Stimulated activated CD8-positive, alpha-beta memory T cell treated with anti-CD3 and anti-CD28 coated beads, Interleukin-2, amount 100 ng/mL, for 1 hour (primary cell): Measurements from ENCODE around the gene MSX1.

Experiments
- DNase-seq, 2 donors: peaks; one replicate each; pipeline ENCODE4 v3.0.0-alpha.2; 2020; ENCODE audit warnings: low read depth in 2 of 2

Gene MSX1

DNA sequence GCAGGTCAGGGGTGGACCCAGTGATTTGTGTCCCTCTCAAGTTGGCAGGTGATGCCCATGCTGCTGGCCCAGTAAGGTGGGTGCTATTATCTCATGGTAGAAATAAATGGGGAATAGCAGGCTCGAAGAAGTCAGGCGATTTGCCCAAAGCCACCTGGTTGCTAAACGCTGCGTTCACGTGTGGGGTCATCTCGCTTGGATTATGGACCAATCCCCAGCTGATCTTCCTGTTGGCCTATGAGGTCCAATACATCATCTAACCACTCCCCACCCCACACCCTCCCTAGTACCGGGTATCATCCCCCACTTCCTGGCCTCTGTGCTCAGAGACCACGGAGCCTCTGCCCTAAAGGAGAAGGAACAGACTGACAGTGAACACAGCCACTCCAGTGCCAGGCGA is 18.3 kb upstream of the MSX1 start:
- no peak for DNase-seq

DNA sequence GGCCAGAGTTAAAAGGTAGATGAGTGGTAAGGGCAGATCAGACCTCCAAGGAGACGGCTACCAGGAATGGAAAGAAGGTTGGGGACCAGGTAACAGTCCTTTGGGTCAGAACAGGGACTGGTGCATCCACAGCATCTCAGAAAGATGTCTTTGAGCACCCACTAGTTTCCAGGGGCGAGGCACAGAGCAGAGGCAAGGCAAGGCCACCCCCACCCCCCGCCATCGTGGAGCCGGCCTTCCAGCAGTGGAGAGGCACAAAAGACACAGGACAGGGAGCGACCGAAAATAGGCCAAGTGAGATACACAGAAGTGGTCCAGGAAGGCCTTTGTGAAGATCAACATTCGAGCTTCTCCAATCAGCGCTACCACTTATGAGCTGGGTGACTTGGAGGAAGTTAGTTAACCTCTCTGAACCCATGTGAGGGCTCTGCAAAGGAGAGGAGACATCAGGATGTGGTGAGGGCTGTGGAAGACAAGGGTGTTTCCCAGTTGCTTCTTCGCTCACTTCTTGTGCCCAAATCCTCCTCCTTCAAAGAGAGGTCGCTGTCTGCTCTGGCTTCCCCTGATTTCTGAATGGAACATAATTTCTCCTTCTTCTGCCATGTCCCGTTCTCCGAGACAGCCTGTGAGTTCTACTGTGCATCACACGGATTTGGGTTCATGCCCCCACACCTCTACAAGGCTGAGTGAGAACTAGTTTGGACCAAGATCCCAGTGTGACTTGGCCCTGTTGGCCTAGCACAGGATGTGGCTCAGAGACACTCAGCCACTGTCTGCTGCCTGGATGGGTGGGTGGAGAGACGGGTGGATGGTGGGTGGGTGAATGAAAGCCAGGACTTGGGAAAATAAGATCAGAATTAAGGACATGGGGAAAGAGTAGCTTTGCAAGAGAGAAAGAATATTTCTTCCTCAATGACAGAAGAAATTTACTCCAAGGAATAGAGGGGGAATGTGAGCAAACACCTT is 16.7 kb upstream of the MSX1 start:
- DNase-seq, result no peak

DNA sequence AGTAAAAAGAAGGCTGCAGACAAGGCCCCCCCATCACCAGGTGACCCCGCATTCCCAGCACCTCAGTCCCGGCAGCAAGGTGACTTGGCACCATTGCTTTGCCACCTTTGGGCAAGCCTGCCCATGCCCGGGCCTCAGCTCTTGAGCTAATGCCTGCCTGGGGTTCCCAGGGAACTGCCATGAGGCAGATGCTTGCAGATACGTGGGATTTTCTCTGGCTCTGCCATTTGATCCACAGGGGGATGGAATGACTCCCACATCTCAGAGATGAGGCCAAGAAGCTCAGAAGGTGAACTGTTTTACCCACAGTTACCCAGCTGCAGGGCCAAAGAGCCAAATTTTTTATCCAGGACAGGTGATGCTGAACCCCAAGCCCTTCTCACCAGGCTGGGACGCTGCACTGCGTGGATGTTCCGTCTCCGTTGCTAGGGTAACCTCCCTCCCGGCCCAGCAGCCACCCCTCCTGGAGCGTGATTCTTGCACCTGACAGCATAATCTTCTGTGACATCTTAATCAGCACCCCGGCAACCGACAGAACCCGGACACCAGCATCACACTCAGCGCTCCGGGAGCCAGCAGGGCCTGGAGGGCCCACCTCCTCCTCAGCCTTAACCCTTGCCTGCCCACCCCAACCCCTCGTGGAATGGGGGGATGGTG is 15.7 kb upstream of the MSX1 start:
- DNase-seq, result no peak

DNA sequence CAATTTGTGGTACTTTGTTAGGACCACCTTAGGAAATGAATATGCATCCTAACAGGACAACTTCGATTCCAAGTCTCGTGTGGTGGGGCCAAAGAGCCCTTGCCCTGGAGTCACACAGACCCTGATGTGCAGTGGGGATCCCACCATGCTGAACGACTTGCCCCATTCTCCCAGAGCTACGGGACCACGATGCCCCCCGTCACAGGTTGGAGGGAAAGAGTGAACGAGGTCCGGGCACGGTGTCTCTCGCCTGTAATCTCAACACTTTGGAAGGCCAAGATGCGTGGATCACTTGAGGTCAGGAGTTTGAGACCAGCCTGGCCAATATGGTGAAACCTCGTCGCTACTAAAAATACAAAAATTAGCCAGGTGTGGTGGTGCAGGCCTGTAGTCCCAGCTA is 14.4 kb upstream of the MSX1 start:
- no peak for DNase-seq

DNA sequence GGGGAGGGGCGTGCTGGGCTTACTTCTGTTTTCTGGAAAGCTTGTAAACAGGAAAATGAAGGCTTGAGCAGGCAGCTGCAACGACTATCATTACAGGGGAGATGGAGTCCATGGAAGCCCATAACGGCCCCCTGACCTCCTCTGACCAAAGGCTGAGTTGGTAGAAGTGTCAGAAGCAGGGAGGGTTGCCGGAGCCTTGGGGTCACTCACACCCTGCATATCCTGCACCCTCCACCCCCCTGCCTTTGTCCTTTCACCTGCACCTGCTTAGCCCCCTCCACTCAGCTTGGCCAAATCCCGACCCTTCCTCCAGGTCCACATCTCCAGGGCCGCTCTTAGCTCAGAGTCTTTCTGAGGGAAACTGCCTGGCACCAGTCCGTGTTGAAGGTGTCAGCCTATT is 12.5 kb upstream of the MSX1 start:
- no peak for DNase-seq

DNA sequence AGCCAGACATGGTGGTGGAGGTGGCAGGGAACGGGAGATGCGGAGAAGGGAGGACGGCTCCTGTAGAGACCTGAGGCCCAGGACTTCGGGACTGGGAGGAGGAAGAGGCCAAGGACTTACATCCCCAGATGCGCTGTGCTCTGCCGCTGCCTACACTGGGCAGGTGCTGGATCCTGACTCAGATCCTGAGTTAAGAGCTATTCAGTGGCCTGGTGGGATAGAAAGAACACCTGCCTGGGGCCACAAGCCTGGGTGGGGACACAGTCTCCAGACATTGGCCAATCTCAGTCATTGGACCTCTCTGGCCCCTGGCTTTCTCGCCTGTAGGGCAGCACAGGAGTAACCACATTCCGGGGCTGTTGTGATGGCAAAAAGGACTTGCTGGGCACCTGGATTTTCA is 10.9 kb upstream of the MSX1 start:
- DNase-seq, result no peak

DNA sequence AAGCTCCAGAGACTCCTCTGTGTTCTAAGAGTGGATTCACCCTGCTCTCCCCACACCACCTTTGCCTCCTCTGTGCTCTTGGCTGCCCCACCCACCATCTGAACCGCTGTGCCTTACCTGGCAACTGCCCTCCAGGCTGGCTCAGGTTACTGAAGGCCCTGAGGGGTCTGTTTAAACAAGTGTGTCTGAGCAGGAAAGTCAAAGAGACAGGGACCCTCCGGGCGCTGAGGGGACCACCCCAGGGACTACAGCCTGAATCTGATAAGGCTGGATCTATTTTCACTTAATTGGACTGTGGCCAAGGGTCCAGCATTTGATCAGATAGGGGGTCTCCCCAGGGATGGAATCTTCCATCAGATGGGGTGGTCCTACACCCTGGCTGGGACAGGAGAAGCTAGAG is 10.4 kb upstream of the MSX1 start:
- no peak for DNase-seq

DNA sequence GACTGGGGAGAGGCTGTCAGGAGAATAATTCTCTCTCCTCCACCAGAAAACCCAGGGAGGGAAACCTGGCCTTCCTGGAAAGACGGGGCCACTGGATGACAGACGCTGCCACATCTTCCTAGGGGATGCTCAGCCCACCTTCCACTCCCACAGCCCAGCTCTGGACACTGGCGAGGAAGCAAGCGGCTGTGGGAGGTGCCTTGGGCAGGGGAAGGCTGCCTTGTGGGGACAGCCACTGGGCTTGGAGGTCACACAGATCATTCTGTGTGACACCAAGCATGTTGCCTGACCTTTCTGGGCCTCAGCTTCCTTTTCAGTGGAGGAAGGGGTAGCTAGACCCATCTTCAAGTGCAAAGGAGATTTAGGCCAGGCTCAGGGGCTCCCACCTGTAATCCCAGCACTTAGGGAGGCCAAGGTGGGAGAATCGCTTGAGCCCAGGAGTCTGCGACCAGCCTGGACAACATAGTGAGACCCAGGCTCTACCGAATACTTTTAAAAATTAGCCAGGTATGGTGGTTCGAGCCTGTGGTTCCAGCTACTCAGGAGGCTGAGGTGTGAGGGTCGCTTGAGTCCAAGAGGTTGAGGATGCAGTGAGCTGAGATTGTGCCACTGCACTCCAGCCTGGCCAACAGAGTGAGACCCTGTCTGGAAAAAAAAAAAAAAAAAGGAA is 9.8 kb upstream of the MSX1 start:
- no peak for DNase-seq

DNA sequence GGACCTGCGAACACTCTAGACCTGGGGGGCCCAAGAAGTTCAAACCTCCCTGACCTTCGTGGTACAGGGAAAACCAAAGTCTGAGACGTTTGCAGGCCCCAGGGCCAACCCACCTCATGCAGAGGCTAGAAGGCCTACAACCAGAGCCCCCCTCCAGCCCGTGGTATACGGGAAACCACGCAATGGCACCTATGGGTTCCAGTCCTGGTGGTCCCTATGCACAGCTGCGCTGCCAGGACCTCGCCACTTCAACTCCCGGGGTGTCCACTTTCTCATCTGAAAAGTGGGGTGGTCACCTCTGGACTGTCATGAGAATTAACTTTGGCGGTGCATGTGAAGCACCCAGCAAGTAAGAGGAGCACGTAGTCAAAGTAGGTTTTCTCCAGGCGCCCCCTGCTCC is 8.4 kb upstream of the MSX1 start:
- no peak for DNase-seq

DNA sequence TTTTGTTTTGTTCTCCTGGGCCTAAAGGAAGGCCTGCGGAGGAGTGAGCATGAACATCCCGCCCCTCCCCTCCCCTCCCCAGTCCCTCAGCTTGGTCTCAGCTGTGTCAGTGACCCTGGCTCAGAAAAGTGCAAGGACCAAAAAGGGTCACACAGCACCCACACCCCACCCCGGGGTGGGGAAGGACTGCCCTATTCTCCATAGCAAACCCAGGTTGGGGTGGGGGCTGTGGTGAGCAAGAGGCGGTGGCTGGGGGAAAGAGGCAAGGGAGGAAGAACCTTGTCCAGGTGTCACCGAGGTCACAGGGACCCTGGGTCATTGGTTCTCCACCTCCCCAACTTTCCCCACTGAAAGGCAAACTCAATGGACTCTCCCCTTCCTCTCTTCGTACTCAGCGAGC is 7.6 kb upstream of the MSX1 start:
- DNase-seq, result no peak

DNA sequence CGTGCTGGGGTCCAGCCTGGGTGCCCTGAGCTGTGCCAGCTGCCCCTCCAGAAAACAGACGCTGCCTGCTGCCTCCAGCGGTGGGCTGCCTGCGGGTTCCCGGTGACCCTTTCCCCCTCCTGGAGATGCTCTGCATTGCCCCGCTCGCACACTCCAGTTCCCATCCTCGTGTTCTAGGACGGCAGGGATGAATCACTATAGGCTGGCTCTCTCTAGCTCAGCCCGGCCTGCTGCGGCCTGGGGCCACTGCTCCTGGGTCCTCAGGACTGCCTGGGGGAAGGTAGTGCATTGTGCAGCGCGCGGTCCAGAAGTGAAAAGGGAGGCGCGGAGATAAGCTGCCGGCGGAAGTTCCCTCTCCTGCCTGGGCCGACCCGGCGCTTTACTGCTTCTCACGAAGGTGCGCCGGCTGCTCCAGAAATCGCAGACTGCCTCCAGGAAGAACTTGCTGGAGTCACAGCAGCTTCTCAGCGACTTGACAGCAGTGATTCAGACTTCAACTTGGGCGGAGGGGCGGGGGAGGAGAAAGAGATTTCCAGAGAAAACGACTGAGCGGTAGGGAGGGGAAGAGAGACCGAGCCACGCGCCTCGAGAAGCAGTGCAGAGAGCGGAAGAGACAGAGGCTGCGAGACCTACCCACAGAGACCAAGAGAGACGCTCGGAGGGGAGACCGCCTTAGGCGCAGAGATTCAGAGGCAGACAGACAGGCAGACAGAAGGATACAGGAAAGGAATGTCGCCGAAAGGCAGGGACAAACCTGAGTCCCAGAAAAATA is 6.7 kb upstream of the MSX1 start:
- DNase-seq, result no peak

DNA sequence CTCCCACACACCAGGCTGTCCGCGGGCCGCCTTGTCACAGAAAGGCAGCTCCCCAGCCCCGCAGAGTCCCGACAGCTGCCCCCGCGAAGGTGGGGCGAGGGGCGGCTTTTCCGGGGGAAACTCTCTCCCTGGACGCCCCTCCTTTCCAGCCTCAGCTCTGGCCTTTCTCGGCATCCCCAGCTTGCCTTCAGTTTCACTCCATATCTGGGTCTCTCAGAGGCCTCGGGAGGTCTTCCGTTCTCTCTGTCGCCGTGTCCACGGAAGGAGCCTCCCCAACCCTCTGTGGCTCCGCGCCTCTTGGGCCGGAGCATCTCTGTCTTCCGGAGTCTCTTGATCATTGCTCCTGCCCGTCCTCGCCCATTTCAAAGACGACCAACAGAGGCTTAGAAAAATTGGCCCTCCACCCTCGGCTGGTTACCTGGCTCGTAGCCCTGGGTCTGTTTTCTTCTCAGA is 6.1 kb upstream of the MSX1 start:
- no peak for DNase-seq

DNA sequence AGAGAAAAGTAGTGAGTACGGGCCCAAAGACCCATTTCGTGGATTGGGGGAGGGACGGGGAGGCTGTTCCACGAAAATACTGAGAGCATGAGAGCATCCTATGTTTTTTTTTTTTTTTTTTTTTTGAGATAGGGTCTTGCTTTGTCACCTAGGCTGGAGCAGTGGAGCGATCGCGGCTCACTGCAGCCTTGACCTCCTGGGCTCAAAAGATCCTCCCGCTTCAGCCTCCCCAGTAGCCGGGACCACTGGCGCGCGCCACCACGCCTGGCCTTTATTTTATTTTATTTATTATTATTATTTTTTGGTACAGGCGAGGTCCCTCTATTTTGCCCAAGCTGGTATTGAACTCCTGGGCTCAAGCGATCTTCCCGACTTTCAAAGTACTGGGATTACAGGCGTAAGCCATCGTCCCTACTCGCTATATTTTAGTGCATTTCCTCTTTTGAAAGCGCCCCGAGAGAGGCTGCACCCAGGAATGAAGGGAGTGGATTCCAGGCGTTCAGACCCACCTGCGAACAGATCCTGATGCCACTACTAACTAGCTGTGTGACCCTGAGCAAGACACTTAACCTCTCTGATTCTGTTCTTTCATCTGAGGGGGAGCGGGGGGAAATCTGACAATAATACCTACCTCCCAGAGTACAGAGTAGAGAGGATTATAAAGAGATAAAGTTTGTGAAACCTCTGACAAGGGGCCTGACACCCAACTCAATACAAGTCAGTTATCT is 5.4 kb upstream of the MSX1 start:
- DNase-seq, result no peak

DNA sequence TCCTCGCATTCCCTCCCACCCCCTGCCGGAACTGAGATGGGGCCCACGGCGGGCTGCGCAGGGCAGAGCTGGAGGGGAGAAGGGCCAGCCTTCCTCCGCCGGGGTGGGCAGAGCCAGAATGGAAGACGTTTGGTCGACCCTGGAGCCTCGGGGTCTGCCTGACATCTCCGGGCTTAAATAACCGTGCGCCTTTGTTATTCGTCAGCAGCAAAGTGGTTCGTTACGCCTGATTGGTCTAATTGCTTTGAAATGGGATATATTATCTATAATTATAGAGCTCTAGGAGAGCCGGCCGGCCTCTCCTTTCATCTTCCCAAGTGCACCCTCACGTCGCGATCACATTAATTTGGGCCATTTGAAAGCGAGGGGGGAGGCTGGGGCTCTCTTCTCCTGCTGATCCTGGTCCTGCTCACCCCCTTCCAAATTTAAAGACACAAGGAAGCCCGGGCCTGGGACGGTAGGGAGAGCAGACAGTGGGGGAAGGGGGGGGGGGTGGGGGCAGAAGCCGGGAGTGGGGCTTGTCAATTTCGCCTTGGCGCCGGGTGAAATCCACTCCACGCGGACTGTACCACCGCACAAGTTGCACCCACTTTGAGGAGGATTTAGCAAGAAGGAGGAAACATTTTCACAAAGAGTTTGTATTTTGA is 4.7 kb upstream of the MSX1 start:
- no peak for DNase-seq

DNA sequence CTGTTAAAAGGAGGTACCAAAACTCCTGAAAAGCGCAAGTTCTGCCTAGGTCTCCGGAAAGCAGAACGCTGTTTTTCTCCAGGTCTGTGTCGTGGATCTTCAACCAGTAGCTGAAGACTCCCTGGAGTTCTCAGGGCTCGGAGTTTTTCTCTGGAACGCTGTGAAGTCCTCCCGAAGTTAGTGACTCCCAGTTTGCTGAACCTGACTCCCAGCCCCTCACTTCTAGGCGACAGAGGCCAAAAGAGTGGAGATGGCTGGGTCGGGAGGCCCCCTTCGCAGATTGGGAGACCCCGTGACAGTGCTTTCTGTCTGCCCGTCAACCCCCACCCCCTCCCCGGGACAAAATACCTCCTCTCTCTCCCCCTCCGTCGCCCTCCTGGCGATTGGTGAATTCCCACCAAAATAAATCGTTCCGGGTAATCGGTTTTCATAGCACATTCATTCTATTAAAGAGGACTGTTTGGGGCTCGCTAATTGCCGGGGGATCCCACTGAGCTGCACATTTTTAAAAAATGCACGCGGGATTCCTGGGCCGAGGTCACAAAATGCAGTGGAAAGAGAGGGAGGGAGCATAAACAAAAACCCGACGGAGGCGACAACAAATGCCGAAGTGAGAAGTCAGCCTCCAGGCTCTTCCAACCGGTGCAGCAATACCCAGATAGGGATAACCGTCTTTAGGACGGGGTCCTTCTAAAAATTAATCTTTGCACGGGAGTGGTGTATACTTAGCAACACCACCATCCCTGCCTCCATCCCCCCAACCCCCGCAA is 4.0 kb upstream of the MSX1 start:
- DNase-seq, result no peak

DNA sequence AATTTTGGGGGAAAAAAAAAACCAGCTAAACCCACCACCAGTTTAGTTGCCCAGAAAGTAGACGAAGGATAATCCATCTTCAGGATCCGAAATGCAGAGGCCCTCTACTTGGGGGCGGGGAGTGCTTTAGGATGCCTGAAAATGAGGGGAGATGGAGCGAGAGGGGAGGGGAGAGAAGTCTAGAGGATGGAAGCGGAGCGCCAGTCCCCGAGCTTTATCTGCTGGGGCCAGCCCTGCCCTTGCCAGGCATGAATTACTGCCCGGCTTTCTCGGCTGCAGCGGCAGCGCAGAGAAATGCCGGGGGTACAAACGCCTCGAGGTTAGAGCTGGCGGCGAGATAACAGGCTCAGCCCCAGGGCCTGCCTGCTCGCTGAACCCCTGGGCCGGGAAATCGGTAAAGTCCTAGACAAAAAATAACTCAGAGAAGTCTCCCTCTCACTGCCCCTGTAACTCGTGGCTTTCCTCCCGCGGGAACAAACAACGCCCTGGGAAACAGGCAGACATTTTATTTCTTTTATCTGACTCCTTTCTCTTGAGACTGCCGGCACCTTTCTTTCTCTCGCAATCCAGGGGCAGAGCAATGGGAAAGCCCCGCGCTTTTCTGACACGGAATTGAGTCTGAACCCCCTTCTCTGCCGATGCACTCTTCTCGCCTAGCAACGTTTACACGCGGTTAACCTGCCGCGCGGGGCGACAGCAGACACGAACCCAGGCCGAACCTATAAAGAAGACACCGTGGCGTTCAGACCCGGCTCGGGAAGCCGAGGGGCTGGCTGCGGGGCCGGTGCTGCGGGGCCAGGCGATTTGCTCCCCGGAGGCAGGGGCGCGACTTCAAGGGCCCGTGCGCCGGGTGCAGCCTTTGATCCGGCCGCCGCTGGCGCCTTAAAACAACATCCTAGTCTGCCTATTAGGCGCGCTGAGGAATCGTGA is 3.1 kb upstream of the MSX1 start:
- DNase-seq, result no peak

DNA sequence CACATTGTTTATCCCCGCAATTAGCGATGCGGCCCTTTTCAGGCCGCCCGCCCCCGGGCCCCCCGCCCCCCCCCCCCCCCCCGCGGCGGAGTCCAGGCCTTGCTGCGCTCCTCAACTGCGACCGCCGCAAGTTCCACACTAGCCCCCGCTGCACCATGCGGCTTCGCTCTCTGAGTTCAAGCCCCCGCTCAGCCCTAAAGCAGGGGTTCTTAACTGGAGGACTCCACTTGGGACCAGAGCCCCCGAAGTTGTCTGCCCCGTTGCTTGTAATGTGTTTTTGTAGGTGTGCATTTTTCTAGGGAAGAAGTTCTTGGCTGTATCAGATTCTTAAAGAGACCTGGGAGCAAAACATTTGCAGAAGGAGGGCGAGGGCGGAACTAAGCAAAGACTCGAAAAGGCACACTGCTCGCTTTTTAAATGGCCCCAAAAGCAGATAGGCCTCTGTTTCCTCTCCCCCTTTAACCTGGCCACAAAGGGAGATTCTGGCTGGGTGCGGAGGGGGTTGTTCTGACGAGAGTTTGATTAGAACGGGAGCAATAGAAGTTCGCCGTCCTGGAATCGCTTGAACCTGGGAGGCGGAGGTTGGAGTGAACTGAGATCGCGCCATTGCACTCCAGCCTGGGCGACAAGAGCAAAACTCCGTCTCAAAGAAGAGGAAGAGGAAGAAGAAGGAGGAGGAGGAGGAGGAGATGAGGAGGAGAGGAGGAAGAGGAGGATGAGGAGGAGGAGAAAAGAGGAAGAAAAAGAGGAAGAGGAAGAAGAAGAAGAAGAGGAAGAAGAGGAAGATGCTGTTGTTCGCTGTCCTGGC is 2.3 kb upstream of the MSX1 start:
- DNase-seq, result no peak
